IPS DF 4.7 (cell line): ENCODE data around the gene LCE3B.
A peak's percentile ranks its signal among the peaks of the same experiment; 100 is the strongest.
"Not testable (repeated sequence)": the region's sequence is repeated elsewhere in the genome, so short reads cannot be mapped to it uniquely, and the experiment has no call there.

Source experiments
- DNase-seq: peaks from one replicate; pipeline ENCODE4 v3.0.0-alpha.2; 2013; ENCODE audit warnings: low spot score; ENCODE audit errors: extremely low read depth

LCE3B gene

DNA sequence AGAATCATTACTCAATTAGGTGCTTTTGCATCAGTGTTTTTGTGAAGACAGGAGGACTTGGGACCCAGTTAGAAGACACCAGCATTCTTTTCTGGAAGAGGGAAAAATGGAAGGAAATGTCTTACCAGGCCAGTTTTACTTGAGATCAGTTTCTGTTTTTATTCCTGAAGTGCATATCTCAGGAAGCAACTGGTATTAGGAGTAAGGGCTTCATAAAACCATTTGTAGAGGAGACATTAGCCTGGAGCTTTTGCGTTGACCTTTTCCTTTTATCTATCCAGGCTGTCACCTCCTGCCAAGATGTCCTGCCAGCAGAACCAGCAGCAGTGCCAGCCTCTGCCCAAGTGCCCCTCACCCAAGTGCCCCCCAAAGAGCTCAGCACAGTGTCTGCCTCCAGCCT, at the start of gene LCE3B:
LCE3B (plus strand) TSS at position 301 of the 400 bp plus-strand sequence; CDS start at position 301, 0 bp downstream.
- no peak for DNase-seq

DNA sequence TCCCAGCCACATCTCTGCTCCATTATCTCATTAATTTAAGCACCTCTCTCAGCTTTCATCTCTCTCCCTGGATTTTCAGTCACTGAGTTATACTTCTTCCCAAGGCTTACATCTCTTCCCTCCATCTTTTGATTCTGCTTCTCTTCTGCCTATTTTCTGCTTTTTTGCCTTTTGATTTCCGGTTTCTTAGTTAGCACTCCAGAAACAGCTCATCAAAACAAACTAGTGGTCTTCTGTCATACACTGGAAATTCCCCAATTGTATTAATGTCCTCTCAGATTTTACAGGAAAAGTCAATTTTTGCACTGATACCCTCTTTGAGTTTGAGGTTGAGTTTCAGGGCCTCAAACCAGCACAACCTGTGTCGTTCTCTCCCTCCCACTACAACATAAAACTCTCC, 48.5 kb upstream of the LCE3B start:
- no peak for DNase-seq

DNA sequence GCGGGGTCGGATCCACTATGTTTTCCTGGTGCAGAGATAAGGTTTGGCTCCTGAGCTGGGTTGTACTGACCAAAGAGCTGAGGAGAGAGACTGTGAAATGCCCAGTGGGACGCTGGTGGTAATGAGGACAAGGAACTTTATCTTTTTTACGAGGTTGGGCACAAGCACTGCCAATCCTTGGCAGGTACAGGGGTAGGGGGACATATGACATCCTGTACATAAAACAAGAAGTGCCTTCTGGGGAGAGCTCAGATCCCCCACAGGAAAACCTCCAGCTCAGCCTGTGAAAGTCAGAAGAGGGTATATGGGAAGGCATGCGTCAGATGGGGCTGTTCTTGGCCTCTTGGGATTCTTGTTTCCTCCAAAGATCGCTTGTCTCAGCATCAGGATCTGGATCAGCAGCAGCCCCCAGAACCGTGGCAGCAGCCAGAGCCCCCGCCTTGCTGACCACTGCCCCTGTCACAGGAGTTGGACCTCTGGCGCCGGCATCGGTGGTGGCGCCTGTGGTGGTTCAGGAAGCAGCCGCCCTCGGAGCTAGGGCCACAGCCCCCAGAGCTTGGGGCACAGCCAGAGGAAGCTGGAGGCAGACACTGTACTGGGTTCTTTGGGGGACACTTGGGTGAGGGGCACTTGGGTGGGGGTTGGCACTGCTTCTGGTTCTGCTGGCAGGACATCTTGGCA, 47.9 kb upstream of the LCE3B start:
- no peak for DNase-seq

GRCh38 chr1:152566681-152567080, 46.9 kb upstream of the LCE3B start, which contains the start of gene LCE3E:
Gene LCE3E (minus strand): TSS chr1:152566780. CDS start chr1:152566208, 572 bp downstream.
- DNase-seq = no peak

DNA sequence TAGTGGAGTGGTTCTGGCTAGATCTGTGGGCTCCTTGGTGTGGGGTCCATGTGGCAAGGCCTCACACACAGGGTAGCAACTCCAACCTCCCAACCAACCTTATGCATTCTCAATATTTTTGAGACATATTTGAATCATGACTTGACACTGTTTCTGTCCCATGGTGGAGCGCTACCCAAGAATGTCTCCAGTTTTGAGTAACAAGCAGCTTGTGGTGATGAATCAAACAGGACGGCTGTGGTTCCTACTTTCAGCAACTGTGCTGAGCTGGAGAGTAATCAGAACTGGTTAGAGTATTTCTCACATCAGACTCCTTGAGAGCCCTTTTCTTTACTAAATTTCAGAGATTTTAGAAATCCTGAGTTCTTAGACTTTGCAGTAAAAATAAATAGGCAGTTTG, 36.4 kb upstream of the LCE3B start:
- no peak for DNase-seq

GRCh38 chr1:152579526-152579925, 34.1 kb upstream of the LCE3B start:
- DNase-seq = not testable (repeated sequence)

DNA sequence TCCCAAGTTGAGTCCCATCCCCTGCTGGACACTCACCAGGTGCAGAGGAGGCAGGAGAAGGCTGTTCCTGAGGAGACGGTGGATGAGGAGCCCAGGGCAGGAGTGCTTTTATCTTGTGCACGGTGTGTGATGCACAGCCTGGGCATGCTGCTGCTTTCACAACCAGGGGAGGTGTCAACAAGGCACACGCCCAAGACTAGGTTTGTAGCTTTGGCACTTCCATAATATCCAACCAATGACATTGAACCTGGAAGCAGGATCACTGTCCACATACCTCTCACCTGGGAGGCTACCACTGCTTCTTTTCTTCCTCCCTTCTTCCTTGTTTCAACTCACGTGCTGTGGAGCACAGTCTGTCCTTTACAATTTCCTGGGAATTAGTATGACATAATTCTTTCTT, 33.2 kb upstream of the LCE3B start, which contains the start of gene LCE3D:
LCE3D (minus strand) TSS at position 84 of the 400 bp plus-strand sequence. CDS start 580 bp downstream, outside the sequence.
- no peak for DNase-seq

GRCh38 chr1:152582647-152583046, 31.0 kb upstream of the LCE3B start:
- no peak for DNase-seq

DNA sequence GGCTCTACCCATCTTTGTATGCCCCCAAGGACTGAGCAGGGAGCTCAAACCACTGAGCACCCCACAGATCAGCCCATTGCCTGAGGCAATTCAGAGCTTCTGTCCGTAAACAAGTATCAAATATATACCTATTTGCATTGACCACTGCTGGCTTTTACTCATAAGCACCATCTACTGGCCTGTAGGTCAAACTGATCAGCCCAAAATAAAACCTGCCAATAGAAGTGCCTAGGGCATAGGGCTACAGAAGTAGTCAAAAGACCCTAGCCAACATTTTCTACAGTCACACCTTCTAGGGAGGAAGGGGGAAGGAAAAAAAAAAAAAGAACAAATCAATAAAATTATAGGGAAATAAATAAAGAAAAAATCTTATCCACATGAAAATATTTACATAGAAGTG, 28.0 kb upstream of the LCE3B start:
- DNase-seq = no peak

DNA sequence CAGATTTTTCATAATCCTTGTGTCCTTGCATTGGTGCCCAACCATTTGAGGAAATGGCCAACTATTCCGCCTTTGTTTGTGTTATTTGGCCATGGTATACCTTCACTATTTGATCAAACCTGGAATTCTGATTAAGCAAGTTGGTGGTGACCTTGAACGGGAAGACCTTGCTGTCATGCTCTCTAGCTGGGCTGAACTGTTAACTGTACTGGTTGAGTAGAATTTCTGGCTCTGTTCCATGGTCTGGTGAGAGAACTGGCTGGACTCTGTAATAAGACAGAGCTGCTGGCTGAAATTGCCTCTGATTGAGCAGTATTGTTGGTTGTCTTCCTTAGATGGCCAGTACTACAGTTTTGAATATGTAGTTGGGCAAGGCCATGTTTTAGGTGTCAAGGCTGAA, 16.6 kb upstream of the LCE3B start:
- DNase-seq = no peak

DNA sequence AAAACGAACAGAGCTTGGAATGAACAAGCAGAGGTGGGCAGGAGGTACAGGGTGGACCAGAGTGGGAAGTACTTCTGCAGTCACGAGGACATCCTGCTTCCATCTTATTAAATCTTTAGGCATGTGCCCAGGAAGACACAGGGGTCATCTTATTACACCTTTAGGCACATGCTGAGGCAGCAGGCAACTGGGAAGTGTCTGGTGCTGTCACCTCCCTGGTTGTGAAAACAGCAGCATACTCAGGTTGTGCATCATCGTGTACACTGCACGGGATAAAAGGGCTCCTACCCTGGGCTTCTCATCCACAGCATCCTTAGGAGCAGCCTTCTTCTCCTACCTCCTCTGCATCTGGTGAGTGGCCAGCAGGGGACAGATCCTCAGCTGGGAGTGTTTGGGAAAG, 13.7 kb upstream of the LCE3B start, which contains the start of gene LCE3C:
LCE3C (plus strand) TSS at position 301 of the 400 bp plus-strand sequence. CDS start 498 bp downstream, outside the sequence.
- no peak for DNase-seq

GRCh38 chr1:152621993-152622392, 8.4 kb downstream of the LCE3B start:
- DNase-seq = no peak

DNA sequence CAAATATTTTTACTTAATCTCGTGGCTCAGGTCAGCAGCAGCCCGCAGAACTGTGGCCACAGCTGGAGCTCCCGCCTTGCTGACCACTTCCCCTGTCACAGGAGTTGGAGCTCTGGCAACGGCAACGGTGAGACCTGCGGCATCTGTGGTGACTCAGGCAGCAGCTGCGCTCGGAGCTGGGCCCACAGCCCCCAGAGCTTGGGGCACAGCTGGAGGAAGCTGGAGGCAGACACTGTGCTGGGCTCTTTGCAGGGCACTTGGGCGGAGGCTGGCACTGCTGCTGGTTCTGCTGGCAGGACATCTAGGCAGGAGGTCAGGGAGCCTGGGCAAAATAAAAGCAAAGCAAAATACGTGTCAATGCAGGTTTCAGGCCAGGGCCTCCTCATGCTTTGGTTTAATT, 9.2 kb downstream of the LCE3B start, which contains the start of gene LCE3A:
LCE3A (minus strand) TSS at position 301 of the 400 bp plus-strand sequence; CDS start at position 301, 0 bp downstream.
- DNase-seq = no peak

DNA sequence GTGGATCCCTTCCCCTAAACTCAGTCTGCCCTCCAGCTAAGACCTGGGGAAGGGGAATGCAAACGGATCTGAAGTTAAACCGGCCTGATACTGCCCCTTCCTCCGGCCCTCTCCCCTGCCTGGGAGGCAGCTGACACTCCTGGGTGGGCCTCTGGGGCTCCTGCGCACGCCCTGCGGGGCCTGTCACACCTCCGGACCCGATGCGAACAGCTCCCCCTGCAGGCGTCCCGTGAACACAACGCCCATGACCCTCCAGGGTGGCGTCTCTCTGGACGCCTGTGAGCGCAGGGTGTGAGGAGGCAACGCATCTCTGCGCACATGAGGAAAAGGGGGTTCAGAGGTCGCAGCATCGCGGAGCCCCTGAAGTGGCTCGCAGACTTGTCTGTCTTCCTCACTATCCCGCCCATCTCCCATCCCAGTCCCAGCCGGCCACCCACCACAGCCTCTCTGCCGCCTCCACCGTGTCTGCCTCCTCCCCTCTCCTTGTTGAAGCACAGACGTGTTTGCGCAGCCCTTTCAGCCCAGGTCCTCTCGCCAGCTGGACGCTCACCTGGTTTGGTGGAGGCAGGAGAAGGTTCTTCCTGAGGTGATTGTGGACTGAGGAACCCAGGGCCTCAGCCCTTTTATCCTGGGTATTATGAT, 9.7 kb downstream of the LCE3B start:
- DNase-seq = peak; percentile 49

DNA sequence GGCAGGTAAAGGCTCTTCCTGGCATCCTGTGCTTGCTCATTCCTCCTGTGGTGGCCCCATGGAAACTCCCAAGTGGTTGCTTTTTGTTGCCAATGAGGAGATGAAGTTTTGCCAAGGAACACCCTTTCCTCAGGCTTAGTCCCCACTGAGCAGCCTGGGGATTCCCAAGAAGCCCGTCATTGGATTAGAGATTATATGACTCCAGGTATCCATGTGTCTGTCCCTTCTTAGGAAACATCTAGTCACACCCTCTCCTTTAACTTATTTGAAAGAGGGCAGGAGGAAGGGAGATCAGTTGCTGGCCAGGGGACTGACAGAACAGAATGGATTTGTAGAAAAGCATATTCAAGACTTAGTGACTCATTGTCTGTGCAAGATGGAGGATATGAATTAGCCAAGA, 13.1 kb downstream of the LCE3B start:
- DNase-seq = no peak

DNA sequence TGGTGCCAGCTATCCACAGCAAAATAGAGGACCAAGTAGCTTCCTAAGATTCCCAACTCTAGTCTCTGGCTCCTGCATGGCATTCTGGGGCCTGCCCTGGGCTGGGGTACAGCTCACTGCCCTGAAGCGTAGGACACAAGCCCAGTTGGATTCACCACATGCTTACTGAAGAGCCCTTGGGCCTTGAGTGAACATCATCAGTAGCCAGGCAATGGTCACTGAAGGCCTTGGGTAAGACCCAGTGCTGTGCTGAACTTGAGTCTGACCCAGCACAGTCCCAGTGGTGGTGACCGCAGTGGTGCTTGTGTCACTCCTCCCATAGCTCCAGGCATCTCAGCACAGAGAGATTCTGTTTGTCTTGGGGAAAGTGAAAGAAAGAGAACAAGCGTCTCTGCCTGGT, 17.0 kb downstream of the LCE3B start:
- DNase-seq = no peak

DNA sequence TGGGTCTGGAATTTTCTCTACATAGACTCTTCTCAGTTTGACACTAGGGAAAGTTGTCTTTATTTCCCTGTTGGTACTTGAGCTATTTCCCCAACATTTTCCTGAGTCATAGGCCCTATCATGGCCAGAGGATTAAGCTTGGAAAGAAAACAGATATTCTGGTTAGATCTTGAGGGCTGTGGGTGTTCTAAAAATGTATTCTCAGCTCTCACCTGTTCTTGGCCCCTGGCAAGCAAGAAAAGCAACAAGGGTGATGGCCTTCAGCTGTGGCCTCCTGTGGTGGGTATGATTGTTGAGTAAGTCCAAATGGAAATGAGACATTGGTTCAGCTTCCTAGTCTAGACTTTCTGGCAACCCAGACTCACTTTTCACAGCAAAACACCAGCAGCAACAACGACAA, 26.7 kb downstream of the LCE3B start:
- no peak for DNase-seq

DNA sequence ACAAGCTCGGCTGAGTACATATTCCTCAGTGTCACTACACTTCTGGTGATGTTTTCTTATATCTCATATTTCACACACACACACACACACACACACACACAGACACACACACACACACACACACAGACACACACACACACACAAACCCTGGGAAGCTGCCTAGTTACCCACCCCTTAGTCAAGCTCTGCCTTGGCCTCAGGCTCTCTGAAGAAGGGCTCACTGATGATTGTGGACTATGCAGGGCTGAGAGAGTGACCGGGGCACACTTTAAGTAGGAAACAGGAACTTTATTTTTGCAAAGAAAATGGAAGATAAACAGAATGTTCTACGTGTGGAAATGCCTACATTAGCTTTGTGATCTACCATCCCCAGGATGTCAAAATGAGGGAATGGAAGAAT, 30.3 kb downstream of the LCE3B start:
- DNase-seq = no peak

- DNase-seq = no peak
These were observed 31.5 kb downstream of the LCE3B start for GRCh38 chr1:152645146-152645545.

DNA sequence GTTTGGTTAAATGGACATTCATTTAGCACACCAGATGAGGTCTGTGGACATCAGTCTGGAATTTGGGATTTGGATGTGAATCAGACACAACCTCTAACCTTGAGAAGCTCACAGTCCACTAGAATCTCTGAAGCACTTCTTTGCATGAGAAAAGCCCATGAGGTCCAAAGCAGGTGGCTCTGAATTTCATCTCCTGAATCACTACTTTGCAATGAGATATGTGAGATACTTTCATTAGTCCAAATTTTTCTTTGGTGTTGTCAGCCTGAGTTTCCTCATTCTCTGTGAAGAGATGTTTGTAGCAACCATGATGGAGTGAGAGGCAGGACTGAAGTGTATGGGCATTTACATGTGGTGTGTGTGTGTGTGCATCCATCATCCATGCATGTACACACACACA, 33.0 kb downstream of the LCE3B start:
- no peak for DNase-seq

DNA sequence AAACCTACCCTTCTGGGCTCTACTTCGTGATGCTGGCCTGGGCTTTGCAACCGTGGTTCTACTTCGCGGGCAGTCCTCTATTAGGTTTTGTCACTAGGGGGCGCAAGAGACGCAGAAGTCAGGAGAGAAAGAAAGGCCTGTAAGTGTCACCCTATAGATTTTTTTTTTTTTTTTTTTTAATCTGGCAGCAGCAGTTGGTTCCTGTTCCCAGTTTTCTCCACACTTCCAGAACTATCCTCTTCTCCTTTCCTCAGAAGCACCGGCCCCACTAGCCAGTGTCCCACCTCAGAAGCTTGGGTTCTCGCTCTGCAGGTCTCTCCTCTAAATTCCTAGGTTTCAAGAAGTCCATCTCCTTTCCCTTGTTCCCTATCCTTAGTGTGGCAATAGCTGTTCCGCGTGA, 40.5 kb downstream of the LCE3B start:
- DNase-seq = peak; percentile 60

DNA sequence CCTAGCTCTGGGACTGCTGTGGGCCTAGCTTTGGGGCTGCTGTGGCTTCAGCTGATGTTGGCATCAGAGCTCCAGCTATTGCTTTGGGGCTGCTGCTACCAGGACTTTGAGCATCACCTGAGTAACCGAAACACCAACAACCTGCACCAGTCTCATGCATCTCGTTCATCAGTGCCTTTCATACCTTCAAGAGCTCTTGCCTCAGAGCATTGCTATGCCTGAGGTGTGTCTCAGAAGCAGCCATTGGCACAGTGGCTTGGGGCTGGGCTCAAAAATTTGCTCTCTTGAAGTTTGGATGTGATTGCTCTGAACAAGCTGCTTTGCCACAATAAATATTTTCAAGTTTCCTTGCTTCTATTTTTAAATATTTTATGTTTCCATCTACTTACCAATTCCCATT, 42.8 kb downstream of the LCE3B start:
- no peak for DNase-seq

- DNase-seq = no peak
These were observed 44.1 kb downstream of the LCE3B start for GRCh38 chr1:152657677-152658076.
